Hypothalamus (tissue), 51 donors: ENCODE measurements around the gene MAPK8.

Experiments used
- DNase-seq, 51 donors: peaks; one replicate each; lab custom pipeline; 2025; lab: John Stamatoyannopoulos, UW

The MAPK8 gene

GRCh38 chr10:48444861-48445841, 138.7 kb downstream of the MAPK8 start:
- no peak for DNase-seq

DNA sequence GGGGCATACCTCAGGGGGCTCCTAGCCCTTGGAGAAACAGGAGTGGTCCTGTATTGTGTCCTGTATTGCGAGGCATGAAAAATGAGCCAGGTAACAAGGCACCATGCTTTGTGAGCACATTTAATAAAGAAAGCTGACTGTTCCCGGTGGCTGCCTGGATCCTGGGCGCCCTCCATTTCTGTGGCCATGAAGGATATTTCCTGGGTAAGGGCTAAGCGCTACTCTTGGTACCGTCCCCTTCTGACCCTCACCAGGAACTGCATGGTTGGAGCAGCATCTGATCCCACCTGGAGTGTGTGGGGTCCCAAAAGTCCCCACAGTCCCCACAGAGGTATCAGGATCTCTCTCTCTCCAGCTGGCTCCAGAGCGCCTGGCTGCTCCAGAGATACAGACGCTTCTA, 139.5 kb downstream of the MAPK8 start:
- no peak for DNase-seq

- DNase-seq, result no peak
These were observed 140.3 kb downstream of the MAPK8 start for GRCh38 chr10:48446785-48447184.

DNA sequence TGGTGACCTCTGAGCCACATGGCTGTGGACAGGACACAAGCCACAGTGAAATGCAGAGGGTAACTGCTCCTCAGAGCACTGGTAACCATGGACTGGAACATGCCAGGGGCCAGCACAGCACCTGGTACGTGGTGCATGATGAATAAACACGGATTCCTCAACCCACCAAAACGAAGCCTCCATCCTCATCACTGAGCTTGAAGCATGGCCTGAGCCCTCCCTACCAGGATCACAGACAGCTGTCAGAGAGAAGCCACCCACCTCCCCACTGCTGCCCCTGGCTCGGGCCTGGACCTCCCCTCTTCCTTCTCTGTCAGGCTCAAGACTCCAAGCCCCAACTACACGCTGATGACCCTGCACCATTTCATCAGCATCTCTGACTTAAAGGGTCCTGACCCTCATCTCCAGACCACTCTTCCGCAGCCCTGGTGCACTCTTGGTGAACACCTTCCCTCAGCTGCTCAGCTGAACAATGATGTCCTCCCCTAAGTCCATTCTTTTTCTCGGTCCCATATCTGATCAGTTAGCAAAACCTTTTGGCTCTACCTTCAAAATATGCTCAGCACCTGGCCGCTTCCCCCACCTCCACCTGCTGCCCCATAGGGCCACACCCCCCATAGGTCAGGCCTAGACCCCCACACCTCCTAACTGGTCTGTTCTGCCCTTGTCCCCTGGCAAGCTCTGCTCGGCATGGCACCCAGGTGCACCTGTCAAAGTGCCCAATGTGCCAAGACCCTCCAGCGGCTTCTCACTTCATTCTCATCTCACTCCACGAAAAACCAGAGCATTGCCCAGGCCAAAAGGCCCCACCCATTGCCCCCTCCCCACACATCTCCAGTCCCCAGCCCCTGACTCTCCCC, 141.1 kb downstream of the MAPK8 start:
- DNase-seq, result no peak

- DNase-seq, result no peak
These were observed 142.3 kb downstream of the MAPK8 start for GRCh38 chr10:48448796-48449195.

GRCh38 chr10:48449501-48450232, 143.2 kb downstream of the MAPK8 start:
- DNase-seq, result peak in 32 of 51 donors; percentile 28 to 83 (median 51)

- no peak for DNase-seq
These were observed 143.8 kb downstream of the MAPK8 start for GRCh38 chr10:48450233-48450740.

- DNase-seq, result no peak
These were observed 144.4 kb downstream of the MAPK8 start for GRCh38 chr10:48450741-48451466.

DNA sequence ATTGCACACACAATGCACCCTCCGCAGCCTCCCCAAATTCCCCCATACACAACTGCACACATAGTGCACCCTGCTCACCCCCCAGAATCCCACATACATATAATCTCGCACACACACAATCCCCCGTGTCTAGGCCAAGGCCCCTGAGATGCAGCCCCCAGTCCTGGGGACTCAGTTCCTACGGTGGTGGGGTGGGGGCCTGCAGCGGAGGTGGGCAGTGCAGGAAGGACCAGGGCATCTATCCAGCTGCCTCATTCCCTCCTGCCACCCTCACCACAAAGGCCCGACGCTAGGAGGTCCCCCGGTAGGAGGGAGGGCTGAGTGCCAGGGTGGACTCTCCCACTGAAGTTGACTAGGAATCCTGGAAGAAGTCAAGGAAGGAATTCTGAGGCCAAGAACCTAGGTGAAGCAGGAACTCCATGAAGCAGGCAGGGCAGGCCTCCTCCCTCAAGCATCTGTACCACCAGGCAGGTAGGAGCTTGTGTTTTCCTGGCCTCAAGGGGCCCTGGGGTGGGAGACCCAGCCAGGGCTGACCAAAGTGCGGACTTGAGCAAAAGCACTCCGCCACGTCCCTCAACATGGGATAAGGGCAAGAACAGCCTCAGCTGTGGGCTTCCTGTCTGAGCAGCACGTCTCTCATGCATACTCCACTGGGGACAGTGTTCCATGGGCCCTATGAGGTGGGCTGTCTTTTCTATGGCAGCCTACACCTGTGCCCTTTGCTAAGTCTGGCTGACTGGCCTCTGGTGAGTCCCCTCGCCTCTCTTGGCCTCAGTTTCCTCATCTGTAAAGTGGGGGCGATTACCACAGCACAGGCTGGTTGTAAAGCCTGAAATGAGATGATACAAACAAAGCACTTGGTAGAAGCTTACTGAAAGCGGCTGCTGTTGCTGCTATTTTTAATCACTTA, 145.7 kb downstream of the MAPK8 start:
- no peak for DNase-seq

DNA sequence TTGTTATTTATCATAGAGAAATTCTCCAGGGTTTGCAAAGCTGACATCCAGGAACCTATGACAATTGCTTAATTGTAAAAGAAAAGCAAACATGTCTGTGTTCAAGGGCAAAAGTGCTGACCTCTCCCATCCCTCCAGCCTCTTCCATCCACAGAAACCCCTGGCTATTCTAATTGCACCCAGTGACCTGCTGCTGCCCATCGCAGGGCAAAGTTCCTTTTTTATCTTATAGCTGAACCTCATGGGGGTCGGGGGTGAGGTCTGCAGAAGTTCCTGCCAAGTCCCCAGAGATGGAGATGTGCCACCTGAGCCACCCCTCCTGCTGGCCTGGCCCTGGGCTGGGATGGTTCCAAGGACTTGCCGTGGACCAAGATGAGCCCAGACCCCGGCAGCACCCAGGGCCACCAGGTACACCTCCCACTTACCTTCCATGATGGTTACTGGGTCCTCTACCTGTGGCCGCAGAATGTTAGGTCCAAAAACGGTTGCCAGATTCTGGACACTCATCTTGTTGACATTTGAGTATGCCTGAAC, 146.5 kb downstream of the MAPK8 start:
- DNase-seq, result no peak

- no peak for DNase-seq
These were observed 147.2 kb downstream of the MAPK8 start for GRCh38 chr10:48453451-48454301.

- no peak for DNase-seq
These were observed 148.0 kb downstream of the MAPK8 start for GRCh38 chr10:48454302-48455054.

DNA sequence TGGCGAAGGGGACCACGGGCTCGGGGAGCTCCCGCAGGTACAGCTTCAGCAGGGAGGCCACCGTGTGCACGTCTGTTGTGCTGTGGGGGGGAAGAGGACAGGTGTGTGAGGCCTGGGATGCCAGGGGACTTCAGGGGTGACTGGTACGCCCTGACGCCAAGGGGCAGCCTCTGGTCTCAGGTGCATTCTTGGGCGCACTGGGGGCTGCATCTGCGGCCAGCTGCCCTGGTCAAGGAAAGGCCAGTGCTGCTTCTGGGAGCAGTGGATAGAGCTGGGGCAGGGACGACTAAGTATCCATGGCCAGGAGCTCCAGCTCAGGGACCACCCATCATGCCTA, 148.5 kb downstream of the MAPK8 start:
- DNase-seq, result no peak

DNA sequence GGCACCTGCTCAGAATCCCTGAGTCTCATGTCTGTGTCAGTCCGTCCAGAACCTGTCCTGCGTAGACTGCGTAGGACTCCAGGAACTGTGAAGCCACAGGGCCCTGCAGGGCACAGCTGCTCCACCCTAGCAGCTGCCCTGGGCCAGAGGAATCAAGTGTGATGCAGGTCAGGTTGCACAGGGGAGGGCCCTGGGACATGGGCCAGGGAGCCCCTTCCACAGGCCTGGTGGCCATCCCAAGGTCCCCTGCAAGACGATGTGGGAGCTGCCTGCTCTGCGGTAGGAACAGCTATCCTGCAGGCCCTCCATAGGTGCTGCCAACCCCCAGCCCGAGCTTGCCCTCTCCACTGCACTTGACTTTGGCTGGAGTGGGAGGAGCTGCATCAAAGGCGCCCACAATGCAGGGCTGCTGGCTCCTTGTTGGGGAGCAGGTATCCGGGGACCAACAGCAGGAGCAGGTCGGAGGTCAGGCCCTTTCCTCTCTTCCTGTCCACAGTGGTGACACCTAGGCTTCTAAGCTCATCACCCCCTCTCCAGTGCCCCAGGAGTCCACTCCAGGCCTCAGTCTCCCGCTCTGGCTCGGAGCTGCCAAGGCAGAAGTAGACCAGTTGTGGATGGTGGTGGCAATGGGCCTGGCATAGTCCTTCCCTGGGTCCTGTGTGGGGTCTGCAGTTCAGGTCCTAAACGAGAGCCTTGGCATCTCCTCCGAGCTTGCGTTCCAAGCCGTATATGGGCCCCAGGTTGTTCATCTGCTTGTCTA, 149.1 kb downstream of the MAPK8 start:
- no peak for DNase-seq

DNA sequence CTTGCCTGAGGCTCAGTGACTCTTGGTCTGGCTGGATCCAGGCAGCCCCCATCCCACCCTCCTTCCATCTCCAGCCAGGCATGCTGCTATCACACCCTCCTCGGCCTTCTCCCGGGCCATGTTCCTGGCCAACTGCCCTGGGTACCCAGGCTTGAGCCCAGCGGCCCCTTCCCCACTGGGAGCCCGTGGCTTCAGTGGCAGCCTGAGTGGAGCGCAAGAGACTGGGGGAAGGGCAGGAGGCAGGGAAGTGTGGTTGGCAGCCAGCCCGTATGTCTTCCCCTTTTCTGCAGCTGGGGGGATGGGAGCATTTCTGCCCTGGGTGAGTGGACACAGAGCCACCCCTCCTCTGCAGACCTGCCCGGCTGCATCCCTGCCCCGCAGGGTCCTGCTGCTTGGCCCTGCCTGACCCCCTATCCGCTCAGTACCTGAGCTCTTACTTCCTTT, 149.9 kb downstream of the MAPK8 start:
- DNase-seq, result peak in 33 of 51 donors; percentile 14 to 65 (median 42)
